Prostate gland (tissue), 2 donors: ENCODE data around the gene KLHL29. TPM values are rescaled to one million over a fixed set of nuclear protein-coding genes. Genes with fewer than 3 reads are reported as not detected.

ENCODE experiments used
- DNase-seq: peaks from one replicate; pipeline ENCODE4 v3.0.0-alpha.2; 2019; ENCODE audit warnings: low spot score
- H3K27ac ChIP-seq, 2 donors: fragments of 200-600 bp; sonication (generic); 2 replicates each; pipeline ENCODE4 v1.5.1; 2017 to 2019
- H3K27me3 ChIP-seq: fragments of 200-600 bp; sonication (generic); replicated peaks from 2 replicates; pipeline ENCODE4 v1.5.1; 2019; ENCODE audit not compliant: insufficient read depth
- H3K36me3 ChIP-seq, 2 donors: fragments of 200-600 bp; sonication (generic); 1 replicate in 1 of 2; 2 replicates in 1 of 2; pipeline versions ENCODE4 v1.5.1 to v1.8.1; 2017 to 2019
- H3K4me1 ChIP-seq: fragments of 200-600 bp; sonication (generic); replicated peaks from 2 replicates; pipeline ENCODE4 v1.5.1; 2019
- H3K4me3 ChIP-seq, 2 donors: fragments of 200-600 bp; sonication (generic); 2 replicates each; pipeline ENCODE4 v1.5.1; 2017 to 2019
- H3K9me3 ChIP-seq: fragments of 200-600 bp; sonication (generic); 2 replicates; pipeline ENCODE4 v1.5.1; 2017
- POLR2A ChIP-seq: fragments of 450-650 bp; IDR thresholded peaks from one replicate; pipeline ENCODE4 v1.6.1; 2016; ENCODE audit warnings: antibody characterized with exemption, mild to moderate bottlenecking
- POLR2AphosphoS5 ChIP-seq: sonication (generic); formaldehyde crosslinking; IDR thresholded peaks from one replicate; pipeline ENCODE4 v1.6.1; 2017; ENCODE audit warnings: antibody characterized with exemption
- WGBS: methylation state at CpG from one replicate; pipeline ENCODE4 v1.1.5; 2018; 5-methylcytosine and 5-hydroxymethylcytosine counted together
- intact Hi-C: fragments of 100-400 bp; cut with DNase I; formaldehyde crosslinking; loops from one replicate; pipeline ENCODE4 v1.14.2; 2022
- total RNA-seq, 2 donors: library from RNA; depleted of rRNA; stranded (reverse); fragments of >200 nt; gene quantifications; one replicate each; pipeline ENCODE4 v1.1.0, GENCODE V29; 2016
- TF ChIP-seq, protein P1 (sequence below), 4 experiments: fragments of 200-600 bp in 2 of 4; fragments of 450-650 bp in 2 of 4; sonication (generic) in 2 of 4; IDR thresholded peaks; 1 replicate in 3 of 4; 2 replicates in 1 of 4; pipeline ENCODE4 v1.5.1; 2016 to 2019; ENCODE audit warnings: antibody characterized with exemption in 4 of 4, mild to moderate bottlenecking in 2 of 4, moderate library complexity in 2 of 4

The KLHL29 gene
- total RNA-seq, 2 donors from 2014 or later, result 23.3 to 24.8 TPM

DNA sequence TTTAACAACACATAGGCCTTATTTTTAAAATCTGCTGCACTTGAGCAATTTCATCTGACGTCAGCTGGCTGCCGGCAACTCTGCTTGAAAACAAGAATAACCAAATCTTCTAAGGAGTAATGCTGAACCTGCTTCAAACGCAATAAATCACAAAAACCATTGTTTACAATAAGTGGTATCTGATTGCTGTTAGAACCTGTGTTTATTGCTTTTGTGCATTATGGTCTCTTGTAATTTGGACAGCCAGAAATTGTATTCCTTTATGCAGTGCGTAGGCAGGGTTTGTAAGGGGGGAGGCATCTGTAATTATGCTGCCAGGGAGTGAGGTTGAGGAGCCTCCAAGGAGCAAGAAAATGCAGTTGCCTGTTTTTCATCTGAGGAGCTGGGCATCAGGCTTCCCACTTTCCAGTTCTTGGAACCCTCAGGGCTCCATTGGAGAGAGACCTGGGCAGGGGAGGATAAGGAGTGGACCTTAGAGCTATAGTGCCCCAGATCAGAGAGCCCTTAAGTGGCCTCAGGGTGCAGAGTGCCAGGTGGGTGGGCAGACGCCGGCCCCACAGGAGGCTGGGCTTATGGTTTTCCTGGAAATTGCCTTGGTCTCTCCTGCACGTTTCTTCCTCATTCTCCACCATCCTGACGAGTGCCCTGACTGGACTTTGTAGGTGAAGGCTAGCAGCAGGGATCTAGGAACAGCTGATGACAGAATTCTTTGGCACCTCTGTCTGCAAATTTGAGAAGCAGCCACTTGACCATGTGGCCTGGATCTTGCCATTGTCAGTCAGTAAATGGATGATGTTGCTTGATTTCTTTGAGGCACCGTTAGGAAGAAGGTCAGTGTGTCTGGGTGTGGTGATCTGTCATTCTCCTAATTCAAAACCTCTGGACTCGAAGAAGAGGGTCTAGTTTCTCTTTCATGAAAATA lies 129.2 kb downstream of the KLHL29 start:
- H3K27me3 ChIP-seq, result no peaks in the 10 kb centered on the region
- intact Hi-C loops, result no loop called here
- peak overlapping the region; percentile 63 to 77 for H3K27ac ChIP-seq
- WGBS, result 29% methylated on average over 10 of the region's 10 CpGs
- no peak for TF ChIP-seq POLR2A
- TF ChIP-seq, protein P1, sequence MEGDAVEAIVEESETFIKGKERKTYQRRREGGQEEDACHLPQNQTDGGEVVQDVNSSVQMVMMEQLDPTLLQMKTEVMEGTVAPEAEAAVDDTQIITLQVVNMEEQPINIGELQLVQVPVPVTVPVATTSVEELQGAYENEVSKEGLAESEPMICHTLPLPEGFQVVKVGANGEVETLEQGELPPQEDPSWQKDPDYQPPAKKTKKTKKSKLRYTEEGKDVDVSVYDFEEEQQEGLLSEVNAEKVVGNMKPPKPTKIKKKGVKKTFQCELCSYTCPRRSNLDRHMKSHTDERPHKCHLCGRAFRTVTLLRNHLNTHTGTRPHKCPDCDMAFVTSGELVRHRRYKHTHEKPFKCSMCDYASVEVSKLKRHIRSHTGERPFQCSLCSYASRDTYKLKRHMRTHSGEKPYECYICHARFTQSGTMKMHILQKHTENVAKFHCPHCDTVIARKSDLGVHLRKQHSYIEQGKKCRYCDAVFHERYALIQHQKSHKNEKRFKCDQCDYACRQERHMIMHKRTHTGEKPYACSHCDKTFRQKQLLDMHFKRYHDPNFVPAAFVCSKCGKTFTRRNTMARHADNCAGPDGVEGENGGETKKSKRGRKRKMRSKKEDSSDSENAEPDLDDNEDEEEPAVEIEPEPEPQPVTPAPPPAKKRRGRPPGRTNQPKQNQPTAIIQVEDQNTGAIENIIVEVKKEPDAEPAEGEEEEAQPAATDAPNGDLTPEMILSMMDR (IDR thresholded peaks at IDR 0.05), result no peak
- no peak for TF ChIP-seq POLR2AphosphoS5
- peak overlapping the region in 1 of 2 donors; percentile 26 for H3K4me3 ChIP-seq
- DNase-seq, result peak; percentile 38
- H3K4me1 ChIP-seq, result no peaks in the 10 kb centered on the region
- H3K9me3 ChIP-seq, result no peaks in the 10 kb centered on the region
- H3K36me3 ChIP-seq, result no peaks in the 10 kb centered on the region

DNA sequence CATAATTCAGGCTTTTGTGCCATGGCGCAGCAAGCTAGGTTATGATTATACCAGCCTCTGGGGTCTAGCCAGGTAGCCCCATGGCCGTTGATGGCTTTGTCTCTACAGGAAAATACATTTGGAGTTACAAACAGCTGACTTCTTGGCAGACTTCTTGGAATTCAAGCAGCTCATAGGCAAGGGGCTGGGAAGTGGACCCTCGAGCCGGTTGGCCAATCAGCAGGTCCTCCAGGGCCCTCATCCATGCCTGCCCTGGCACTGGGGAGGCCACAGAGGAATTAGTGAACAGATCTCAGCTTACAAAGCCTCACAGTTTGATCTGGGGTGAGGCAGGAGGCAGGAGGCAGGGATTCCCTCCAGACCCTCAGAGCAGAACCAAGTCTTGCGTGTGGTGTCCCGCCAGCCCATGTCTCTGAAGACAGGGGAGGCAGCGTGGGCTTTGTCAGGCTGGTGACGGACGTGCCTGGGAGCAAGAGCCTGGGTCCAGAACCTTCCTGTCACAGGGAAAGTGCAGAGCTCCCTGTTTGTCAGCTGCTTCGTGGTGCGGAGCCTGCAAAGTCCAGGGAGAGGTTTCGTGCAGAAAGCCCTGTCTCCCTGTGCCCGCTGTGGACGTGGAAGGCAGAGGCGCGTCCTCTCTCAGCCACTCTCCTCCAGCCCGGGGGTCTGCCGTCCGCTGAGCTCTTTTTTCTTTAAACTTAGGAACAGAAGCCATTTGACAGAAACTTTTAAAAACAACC lies 131.7 kb downstream of the KLHL29 start:
- intact Hi-C loops, result no loop called here
- Histone ChIP-seq H3K4me3 (no peak overlapping the region), H3K27ac (no peak overlapping the region), H3K9me3 (no peaks in the 10 kb centered on the region), H3K4me1 (no peaks in the 10 kb centered on the region), H3K36me3 (no peaks in the 10 kb centered on the region), H3K27me3 (no peaks in the 10 kb centered on the region)
- no peak for DNase-seq
- WGBS, result 94% methylated on average over 19 of the region's 19 CpGs
- TF ChIP-seq POLR2A (no peak), POLR2AphosphoS5 (no peak)
- TF ChIP-seq, protein P1 (IDR thresholded peaks at IDR 0.05), result no peak

DNA sequence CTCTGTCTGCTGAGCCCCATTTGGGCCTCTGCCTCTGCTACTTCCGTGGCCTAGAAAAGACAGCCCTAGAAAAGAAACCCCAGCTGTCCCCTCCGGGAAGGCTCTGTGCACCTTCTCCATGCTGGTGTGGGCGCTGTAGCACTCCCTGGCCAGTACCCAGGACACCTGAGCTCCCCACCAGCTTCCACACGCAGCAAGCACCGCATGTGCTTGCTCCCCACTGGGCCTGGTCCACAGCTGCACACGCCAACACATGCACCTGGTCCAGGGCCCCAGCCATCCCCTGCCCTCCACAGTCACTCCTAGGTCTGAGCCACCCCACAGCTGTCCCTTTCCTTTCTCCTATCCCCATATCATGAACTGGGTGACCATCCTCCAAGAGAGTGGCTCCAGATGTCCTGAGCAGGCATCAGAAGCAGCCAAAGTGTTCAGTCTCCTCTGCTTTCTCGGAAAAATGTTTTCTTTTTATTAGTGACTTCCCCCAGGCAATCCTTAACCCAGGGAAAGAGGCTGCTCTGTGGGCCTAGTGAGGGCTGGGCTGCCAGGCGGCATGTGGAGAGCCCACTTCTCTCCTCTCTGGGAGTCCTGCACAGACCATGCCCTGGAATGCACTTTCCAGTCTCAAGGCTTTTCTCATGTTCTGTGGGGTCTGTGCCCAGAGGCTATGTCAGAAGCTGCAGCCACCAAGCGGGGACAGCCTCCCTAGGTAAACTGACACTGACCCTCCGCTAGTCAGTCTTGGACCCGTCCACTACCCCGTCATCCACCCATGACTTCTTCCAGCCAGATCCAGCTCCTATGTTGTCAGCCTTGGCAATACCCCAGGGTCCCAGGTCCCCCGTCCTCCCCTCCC lies 133.7 kb downstream of the KLHL29 start:
- Histone ChIP-seq H3K36me3 (no peaks in the 10 kb centered on the region), H3K27ac (no peak overlapping the region), H3K4me1 (peaks cover 6% of the 10 kb centered on the region), H3K27me3 (no peaks in the 10 kb centered on the region), H3K4me3 (no peak overlapping the region), H3K9me3 (no peaks in the 10 kb centered on the region)
- DNase-seq, result no peak
- WGBS, result 74% methylated on average over 13 of the region's 13 CpGs
- intact Hi-C loops, result no loop called here
- TF ChIP-seq, protein P1 (IDR thresholded peaks at IDR 0.05), result no peak
- no peak for TF ChIP-seq POLR2A
- no peak for TF ChIP-seq POLR2AphosphoS5

DNA sequence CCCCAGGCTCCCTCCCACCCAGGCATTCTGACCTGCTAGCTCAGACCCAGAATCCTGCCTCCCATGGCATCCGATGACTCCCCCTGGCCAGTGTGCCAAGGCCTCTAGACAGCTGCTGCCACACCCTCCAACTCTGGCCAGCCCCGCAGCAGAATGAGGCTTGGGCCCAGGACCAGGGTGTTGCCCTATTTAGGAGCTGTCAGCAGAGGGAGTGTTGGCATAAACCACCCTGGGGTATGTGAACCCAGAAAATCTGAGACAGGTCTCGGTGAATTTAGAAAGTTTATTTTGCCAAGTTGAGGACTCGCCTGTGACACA lies 134.3 kb downstream of the KLHL29 start:
- 51% methylated on average over 4 of the region's 4 CpGs for whole genome bisulfite sequencing
- DNase-seq, result no peak
- Histone ChIP-seq H3K4me1 (peaks cover 6% of the 10 kb centered on the region), H3K9me3 (no peaks in the 10 kb centered on the region), H3K36me3 (no peaks in the 10 kb centered on the region), H3K27me3 (no peaks in the 10 kb centered on the region), H3K27ac (no peak overlapping the region), H3K4me3 (no peak overlapping the region)
- TF ChIP-seq, protein P1 (IDR thresholded peaks at IDR 0.05), result peak in 1 of 4 experiments; percentile 12
- TF ChIP-seq POLR2AphosphoS5, result no peak
- intact Hi-C loops, result no loop called here
